GM12878 (cell line): ENCODE measurements around the gene RNF149.

Source experiments
- ATF2 ChIP-seq: IDR thresholded peaks from 2 replicates; pipeline ENCODE4 v1.6.1; 2012; ENCODE audit warnings: low read length, inconsistent platforms
- BHLHE40 ChIP-seq, 2 experiments: fragments of 450-650 bp in 1 of 2; IDR thresholded peaks; 2 replicates each; pipeline ENCODE4 v1.6.1; 2011 to 2017; ENCODE audit warnings: low read depth in 2 of 2, borderline replicate concordance in 1 of 2, improper control_type of control experiment in 1 of 2, low read length in 1 of 2, mild to moderate bottlenecking in 1 of 2
- CBX5 ChIP-seq: sonication (generic); IDR thresholded peaks from 2 replicates; pipeline ENCODE4 v1.6.1; 2016; ENCODE audit warnings: low read depth, moderate library complexity, mild to moderate bottlenecking, inconsistent platforms
- CTCF ChIP-seq, 3 experiments: IDR thresholded peaks in 2 of 3; conservative IDR thresholded peaks in 1 of 3; 2 replicates each; pipeline ENCODE4 v1.5.1; 2011; ENCODE audit warnings: low read depth in 3 of 3, low read length in 3 of 3, mild to moderate bottlenecking in 3 of 3, control low read depth in 2 of 3, moderate library complexity in 2 of 3, inconsistent platforms in 1 of 3, mixed read lengths in 1 of 3; ENCODE audit not compliant: control insufficient read depth in 2 of 3, insufficient read depth in 1 of 3; ENCODE audit errors: extremely low read depth in 1 of 3
- ELK1 ChIP-seq: IDR thresholded peaks from 2 replicates; pipeline ENCODE4 v1.6.1; 2012; ENCODE audit warnings: low read depth, low read length, improper control_type of control experiment
- EZH2 ChIP-seq: IDR thresholded peaks from 2 replicates; pipeline ENCODE4 v1.6.1; 2012; ENCODE audit warnings: low read depth, mild to moderate bottlenecking, control low read depth, inconsistent platforms, low read length, borderline replicate concordance; ENCODE audit not compliant: control insufficient read depth
- JUNB ChIP-seq: IDR thresholded peaks from 2 replicates; pipeline ENCODE4 v1.6.1; 2016; ENCODE audit warnings: antibody characterized with exemption, mild to moderate bottlenecking
- MEF2A ChIP-seq: IDR thresholded peaks from 2 replicates; pipeline ENCODE4 v1.6.1; 2011; ENCODE audit warnings: low read depth, mild to moderate bottlenecking, low read length, moderate library complexity; ENCODE audit not compliant: insufficient read depth
- POLR2AphosphoS5 ChIP-seq: IDR thresholded peaks from 2 replicates; pipeline ENCODE4 v1.6.1; 2011; ENCODE audit warnings: mild to moderate bottlenecking, low read length, inconsistent platforms
- RAD21 ChIP-seq: IDR thresholded peaks from 2 replicates; pipeline ENCODE4 v1.6.1; 2011; ENCODE audit warnings: mild to moderate bottlenecking, low read depth, low read length, moderate library complexity; ENCODE audit not compliant: insufficient read depth
- USF2 ChIP-seq: IDR thresholded peaks from 2 replicates; pipeline ENCODE4 v1.6.1; 2011; ENCODE audit warnings: low read depth, low read length, improper control_type of control experiment, borderline replicate concordance

- no peak for TF ChIP-seq JUNB
- no peak for TF ChIP-seq BHLHE40 (IDR thresholded peaks at IDR 0.05; ENCODE audit: borderline replicate concordance in 1 of 2, low read depth in 2 of 2, low read length in 1 of 2)
- no peak for TF ChIP-seq USF2
- no peak for TF ChIP-seq MEF2A
- TF ChIP-seq ELK1: no peak
- TF ChIP-seq RAD21: no peak
- no peak for TF ChIP-seq EZH2
- no peak for TF ChIP-seq POLR2AphosphoS5
- no peak for TF ChIP-seq CBX5
- no peak for TF ChIP-seq CTCF (IDR thresholded peaks at IDR 0.05 in 2 of 3, conservative IDR thresholded peaks at IDR 0.05 in 1 of 3; ENCODE audit: control insufficient read depth in 2 of 3, extremely low read depth in 1 of 3, insufficient read depth in 1 of 3, low read depth in 3 of 3, low read length in 3 of 3)
- TF ChIP-seq ATF2: no peak
Observed at GRCh38 chr2:101307950-101308431, 510 bp downstream of the RNF149 start.
